Kasumi-1 (cell line): ENCODE measurements around the gene TSGA10IP.
A peak's percentile ranks its signal among the peaks of the same experiment; 100 is the strongest.

ENCODE experiments used
- DNase-seq, 2 experiments: peaks; one replicate each; lab custom pipeline; 2025; lab: John Stamatoyannopoulos, UW

Gene TSGA10IP

DNA sequence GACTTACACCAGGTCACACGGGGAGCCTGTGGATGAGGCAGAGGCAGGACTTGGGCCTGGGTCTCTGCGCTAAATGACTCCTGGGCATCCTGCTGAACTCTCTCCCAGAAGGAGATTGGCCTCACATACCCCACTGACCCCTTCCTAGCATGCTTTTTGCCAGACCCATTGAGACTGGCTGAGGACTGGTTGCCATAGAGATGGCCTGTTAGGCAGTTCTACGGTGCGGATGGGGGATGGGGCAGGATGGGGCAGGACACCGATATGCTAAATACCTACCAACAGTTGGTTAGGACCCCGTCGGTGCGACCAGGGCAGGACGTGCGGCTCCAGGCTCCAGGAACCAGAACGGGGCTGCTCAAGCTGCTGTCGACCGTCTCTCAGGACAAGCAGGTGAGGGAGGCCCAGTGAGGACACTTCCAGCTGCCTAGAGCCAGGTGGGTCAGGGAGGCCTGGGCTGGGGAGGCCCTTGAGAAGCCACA, at the start of gene TSGA10IP:
Gene TSGA10IP (plus strand): TSS at position 51 of the 482 bp plus-strand sequence. CDS start 196 bp downstream, at position 247.
- no peak for DNase-seq

DNA sequence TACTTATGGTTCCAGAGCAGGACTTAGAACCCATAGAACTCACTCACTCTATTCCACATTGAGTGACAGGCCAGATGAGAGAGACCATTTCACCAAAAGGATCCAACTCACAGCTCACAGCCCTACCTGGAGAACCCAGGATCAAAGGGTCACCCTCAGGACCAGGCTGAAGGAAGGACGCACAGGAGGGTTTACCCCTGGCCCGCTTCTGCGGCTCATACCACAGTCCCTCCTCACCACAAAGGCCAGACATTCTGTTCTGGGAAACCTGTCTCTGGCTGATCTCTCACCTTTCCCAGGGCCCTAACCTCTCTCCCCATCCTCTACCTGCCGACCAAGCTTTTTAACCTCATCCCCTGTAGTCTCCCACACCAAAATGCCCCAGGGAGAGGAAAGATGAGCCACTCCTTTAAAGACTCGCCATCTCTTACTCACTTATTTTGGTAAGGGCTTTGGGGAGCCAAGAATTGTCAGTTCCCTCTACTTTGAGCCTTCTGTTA, 49.7 kb upstream of the TSGA10IP start:
- DNase-seq, result no peak

DNA sequence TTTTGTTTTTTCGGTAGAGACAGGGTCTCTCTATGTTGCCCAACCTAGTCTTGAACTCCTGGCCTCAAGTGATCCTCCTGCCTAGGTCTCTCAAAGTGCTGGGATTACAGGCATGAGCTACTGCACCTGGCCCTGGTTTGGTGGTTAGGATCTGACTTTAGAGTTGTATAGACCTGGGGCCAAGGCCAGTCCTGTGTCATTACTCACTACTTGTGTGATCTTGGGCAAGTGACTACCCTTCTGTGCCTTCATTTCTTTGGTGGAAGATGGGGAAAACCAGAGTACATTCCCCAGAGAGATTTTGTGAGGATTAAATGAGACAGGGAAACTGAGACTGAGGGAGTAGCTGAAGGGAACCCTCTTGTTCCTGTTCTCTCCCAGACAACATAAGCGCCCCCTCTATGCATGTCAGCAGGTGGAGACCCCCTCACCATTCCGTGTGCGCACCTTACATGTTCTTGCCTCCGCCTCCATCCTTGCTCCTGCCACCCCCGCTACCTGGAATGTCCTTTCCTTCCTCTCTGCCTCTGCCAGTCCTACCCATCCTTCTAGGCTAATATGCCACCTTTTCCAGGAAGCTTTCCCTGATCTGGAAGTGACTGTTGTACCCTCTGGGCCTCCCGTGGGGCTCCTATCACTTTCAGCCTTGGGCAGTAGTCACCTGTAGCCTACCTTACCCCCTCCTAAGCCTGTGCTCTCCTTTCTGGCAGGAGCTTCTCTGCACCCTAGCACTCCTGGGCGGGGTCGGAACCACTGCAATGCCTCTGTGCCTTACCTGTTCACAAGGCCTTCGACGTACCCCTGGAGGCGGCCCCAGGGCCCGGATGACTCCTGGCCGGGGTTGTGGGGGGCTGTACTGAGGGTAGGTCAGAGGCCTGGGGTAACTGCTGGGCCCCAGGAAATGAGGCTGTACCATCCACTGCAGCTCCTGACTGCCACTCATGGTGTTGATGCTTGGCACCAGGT, 49.0 kb upstream of the TSGA10IP start:
- no peak for DNase-seq

DNA sequence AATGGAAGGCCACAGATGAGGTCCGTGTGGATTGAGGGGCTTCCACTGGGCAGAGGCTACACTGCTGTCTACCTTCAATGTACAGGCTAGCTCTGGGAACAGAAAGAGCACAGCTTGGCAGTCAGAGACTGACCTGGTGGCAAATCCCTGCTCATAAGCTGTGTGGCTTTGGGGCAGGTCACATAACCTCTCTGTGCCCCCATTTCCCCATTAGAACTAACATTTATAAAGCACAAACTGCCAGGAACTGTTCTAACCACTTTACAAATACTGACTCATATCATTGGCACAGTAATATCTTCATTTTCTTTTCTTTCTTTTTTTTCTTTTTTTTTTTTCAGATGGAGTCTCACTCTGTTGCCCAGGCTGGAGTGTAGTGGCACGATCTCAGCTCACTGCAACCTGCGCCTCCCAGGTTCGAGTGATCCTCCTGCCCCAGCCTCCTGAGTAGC, 48.2 kb upstream of the TSGA10IP start:
- DNase-seq, result no peak

DNA sequence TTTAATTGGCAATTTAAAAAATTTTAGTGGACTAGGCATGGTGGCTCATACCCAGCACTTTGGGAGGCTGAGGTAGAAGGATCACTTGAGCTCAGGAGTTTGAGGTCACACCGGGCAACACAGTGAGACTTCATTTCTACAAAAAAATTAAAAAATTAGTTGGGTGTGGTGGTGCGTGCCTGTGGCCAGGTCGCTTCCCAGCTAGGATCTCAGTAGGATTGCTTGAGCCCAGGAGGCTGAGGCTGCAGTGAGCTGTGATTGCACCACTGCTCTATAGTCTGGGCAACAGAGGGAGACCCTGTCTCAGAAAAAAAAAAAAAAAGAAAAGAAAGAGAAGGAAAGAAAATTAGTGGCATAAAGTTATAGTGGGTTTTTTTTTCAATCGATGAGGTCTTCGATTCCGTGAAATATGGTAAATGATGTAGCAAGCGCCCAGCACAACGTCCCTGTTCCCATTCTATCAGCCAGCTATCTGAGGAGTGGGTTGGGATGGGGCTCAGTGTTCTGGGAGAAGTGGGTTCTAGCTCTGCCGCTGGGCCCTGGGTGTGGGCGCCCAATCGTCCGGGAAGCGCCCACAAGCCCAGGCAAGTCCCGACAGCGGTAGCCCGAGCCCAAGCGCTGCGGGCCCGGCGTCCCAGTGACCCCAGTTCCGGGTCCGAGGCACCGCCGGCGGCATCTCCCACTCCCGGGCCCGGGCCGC, 46.5 kb upstream of the TSGA10IP start:
- DNase-seq, result no peak

DNA sequence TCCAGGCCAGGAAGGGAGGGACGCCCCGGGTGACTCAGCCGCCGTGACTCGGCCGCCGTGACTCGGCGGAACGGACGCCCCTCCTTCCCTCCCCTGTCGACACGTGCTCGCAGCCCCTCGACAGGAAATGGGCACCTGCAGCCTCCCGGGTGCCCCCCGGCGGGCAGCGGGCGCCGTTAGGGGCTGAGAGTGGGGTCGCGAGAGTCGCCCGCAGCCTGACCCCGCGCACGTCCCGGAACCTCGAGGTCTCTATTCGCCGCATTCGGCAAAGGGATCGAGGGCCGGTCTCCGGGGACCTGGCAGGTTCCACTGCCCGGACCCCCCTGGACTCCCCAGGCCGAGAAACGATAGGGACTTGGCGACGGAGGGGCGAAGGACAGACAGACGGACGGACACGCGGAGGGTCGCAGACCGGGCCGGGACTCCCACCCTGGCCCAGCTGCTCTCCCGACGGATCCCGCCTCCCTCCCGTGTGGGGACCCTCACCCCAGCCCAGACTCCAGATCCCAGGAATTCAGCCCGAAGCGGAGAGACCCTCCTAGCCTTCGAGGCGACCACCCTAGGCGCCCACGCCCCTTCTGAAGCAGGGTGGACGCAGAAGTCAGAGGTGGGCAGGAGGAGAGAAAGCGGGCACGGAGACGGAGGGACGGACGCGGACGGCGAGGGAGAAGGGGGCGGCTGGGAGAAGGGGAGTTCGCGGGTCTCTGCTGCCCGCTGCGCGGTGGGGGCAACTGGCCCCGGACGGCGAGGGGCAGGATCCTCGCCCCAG, 45.7 kb upstream of the TSGA10IP start:
- DNase-seq, result peak; percentile 8 to 12

DNA sequence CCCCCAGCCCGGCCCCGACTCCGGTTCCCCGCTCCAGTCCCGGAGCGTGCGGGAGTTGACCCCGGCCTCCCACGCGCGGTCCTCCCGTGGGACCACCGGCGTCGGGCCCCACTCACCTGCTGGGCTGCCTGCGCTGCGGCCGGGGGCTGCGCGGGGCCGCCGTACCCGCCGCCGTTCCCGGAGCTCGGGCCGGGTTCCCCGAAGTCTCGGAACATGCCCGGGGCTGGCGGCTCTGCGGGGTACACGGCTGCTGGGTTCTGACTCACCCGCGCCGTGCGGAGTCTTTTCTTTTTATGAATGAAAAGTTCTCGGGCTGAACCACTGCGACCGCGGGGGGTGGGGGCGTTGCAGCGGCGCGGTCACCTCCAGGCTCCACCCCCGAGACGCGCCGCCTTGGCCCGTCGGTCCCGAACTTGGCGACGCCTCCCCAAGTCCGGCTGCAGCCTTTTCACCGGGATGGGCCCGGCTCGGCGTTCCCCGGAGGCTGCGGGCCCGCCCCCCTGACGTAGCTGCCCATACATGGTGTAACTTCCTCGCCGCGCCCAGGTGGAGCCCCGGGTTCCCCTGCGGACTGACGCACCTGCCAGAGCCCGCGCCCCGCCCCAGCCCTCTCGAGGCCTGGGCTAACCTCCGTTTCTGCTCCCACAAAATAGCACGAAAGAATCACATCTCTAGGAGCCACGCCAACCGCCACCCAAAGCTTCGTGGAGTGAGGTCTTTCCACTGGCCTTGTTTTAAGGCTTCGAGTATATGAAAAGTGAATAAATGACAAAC, 45.0 kb upstream of the TSGA10IP start, which contains the start of gene FOSL1:
Gene FOSL1 (minus strand): TSS at position 264 of the 774 bp plus-strand sequence. CDS start 49 bp downstream, at position 215.
- peak; percentile 65 to 72 for DNase-seq

DNA sequence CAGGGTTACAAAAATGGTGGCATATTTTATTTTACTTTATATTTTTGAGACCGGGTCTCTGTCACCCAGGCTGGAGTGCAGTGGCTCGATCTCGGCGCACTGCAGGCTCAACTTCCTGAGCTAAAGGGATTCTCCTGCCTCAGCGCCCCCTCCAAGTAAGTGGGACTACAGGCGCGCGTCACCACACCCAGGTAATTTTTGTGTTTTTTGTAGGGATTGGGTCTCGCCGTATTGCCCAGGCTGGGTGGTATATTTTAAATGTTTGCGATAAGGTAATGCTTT, 44.4 kb upstream of the TSGA10IP start:
- DNase-seq, result no peak

DNA sequence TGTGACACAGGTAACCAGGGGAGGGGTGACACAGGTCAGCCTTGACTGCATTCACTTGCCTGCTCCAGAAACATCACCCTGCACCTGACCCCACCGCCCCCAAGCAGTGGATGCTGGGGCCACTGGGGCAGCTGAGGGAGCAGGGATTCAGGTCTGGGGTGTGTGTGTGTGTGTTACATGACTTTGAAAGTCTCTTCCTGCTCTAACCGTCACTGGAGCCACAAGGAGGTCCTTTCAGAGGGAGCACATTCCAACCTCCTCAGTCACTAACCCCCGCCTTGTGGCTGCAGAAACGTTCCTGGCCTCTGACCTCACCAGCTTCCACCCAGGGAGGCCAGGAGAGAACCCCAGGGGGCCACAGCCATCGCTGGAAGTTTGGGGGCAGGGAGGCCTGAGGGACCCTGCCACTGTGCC, 42.2 kb upstream of the TSGA10IP start:
- peak; percentile 63 to 74 for DNase-seq

DNA sequence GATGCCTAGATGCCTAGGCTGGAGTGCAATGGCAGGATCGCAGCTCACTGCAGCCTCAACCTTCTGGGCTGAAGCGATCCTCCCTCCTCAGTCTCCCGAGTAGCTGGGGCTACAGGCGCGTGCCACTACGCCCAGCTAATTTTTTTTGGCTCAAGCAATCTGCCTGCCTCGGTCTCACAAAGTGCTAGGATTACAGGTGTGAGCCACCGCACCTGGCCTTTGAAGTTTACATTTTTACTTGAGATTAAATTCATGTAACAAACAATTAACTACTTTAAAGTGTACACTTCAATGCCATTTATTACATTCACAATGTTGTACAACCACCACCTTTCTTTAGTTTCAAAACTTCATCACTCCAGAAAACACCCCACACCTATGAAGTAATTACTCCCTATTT, 41.6 kb upstream of the TSGA10IP start:
- DNase-seq, result no peak

DNA sequence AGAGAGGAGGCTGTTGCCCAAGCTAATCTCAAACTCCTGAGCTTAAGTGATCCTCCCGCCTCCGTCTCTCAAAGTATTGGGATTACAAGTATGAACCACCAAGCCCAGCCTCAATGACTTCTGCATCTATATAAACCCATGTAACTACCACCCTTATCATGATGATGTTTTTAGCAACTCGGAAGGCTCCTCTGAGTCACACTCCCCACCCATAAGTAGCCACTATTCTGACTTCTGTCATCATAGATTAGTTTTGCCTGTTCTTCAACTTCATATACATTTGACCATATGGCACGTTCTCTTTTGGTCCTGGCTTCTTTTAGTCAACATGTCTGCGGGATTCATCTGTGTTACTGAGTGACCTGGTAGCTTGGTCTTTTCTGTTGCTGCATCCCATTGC, 38.7 kb upstream of the TSGA10IP start:
- DNase-seq, result no peak

DNA sequence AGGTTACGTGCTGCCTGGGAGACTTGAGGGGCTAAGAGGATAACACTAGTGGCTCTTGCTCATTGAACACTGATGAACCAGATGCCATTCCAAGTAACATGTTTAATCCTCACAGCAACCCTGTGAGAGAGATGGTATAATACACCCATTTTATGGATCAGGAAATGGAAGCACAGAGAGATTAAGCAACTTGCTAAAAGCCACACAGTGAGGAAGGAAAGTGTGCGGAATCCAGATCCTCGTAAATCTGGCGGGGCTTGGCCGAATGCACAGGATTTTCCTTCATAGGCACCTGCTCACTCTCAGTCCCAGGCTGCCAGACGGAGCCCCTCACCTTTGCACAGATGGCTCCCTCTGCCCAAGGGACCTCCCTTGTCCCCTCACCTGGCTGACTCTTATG, 37.4 kb upstream of the TSGA10IP start:
- no peak for DNase-seq

DNA sequence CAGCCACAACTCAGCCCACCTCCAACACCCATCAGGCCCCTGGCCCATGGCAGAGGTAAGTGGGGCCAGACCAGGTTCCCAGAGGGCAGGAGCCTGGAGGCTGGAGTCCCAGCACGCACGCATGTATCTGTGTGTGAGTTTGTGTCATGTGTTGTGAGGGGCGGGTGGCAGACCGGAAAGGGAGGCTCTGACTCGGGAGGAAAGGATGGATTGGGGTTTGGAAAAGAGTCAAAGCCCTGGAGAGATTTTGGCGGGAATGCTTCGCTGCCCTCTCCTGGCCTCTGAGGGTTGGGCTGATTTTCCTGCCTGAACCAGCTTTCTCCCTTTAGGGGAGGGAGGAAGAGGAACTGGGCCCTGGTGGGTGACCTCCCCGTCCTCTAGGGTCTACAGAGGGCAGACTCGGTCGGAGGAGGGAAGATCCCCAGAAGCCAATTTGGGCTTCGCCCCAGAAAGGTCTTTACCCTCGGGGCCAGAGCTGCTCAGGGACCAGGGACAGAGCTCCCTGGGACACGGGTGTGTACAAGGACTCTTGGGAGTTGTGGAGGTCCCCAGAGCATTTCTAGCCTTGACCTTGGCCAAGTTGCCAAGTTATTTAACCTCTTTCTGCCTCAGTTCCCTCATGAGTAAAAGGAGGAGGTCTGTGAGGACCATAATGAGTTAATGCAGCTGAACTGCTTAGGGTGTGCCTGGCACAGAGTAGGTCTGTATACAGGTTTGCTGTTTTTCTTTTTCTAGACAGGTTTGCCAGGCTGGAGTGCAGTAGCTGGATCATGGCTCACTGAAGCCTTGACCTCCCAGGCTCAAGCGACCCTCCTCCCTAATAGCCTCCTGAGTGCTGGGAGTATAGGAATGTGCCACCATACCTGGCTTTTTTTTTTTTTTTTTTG, 33.4 kb upstream of the TSGA10IP start:
- DNase-seq, result peak; percentile 23 to 44

DNA sequence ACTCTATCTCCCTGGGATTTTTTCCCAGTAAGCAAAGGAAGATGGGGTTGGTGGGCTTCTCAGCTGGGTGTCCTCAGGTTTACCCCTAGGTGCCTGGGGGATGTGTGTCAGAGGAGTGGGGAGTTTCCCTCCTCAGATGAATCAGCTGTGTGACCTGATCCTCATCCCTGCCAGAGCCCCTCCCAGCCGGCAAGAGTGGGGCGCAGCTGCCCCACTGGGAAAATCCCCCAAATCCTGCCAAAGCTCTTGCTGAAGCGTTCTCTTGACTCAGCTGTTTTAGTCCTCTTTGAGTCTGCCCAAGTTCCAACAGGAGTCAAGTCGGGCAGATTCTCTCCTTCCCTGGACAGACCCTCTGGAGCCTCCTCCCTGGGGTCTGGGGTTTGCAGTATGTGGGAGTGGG, 32.4 kb upstream of the TSGA10IP start:
- no peak for DNase-seq

DNA sequence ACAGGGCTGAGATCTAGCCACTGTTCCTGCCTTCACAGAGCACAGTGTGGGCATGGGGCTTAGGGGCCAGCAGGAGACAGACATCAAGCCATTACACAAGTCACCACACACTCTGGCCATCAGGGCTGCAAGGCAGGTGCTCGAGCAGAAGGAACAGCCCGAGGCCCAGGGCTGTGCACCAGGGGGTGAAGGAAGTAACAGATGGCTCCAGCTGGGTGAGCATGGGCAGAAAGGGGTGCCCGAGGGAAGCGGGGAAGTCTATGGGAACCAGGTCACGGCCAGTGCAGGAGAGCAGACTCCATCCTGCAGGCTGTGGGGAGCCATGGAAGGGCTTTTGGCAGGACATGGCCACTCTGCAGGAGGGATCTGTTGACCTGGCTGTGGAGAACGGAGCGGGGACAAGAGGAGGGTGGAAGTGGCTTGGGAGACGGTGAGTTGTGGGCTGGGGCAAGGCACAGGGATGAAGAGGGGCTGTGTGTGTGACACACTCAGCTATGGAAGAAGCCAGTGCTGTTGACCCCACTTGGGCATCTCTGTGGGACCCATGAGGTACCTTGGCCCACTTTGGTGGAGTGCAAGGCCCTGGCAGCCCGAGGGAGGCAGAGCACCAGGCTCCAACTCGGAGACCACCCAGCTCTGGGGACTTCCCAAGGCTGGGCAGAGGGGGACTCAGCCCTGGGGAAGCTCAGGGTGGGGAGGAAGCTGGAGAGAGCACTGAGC, 30.0 kb upstream of the TSGA10IP start:
- DNase-seq, result no peak

DNA sequence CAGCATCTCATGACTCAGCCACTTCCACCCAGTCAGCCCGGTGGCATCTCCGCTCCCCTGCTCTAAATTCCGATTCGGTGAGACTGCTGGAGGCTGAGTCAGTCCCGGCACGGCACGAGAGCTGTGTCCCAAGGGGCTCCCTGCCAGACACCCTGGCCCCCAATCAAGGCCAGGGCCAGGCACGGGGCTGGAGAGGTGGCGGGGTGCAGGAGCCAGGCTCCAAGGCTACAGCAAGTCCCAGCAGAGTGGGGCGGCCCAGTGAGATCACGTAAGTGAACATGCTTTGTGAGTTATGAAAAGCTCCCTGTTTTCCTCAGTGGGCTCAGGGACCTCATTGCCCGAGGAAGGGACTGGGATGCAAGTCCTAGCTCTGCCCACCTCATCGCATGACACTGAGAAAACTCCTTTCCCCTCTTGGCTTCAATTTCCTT, 29.4 kb upstream of the TSGA10IP start:
- DNase-seq, result peak; percentile 57 to 62

DNA sequence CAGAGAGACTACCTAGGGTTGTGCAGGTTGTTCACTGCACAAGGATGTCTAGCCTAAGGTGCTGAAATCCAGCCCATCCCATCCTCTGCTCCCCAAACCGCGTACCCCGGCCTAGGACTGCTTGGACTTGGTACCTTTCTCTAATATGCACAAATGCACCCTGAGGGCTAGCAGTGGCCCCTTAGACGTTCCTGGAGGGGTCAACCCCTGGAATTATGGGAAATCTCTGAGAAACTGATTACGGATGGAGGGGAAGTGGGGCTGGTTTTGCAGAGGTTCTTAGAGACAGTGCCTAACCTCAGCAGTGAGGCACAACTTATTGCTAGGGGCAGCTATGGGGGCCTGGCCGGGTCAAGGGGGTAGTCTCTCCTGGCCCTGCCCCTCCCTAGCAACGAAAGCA, 28.9 kb upstream of the TSGA10IP start:
- no peak for DNase-seq

DNA sequence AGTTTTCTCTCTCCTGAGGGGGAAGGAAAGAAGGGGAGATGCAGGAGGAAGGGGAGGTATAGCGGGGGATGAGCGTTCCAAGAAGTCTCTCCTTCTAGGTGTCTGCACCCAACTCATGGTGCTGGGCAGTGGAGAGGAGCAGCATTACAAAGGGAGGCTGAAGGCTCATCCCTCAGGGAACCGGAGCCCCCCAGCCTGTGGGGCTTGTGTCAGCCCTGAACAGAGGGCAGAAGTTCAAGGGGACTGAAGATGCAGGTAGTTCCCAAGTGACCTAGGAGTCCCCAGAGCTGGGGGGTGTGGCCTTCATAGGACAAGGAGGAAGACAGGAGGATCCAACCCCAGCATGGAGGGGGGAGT, 28.2 kb upstream of the TSGA10IP start:
- no peak for DNase-seq

DNA sequence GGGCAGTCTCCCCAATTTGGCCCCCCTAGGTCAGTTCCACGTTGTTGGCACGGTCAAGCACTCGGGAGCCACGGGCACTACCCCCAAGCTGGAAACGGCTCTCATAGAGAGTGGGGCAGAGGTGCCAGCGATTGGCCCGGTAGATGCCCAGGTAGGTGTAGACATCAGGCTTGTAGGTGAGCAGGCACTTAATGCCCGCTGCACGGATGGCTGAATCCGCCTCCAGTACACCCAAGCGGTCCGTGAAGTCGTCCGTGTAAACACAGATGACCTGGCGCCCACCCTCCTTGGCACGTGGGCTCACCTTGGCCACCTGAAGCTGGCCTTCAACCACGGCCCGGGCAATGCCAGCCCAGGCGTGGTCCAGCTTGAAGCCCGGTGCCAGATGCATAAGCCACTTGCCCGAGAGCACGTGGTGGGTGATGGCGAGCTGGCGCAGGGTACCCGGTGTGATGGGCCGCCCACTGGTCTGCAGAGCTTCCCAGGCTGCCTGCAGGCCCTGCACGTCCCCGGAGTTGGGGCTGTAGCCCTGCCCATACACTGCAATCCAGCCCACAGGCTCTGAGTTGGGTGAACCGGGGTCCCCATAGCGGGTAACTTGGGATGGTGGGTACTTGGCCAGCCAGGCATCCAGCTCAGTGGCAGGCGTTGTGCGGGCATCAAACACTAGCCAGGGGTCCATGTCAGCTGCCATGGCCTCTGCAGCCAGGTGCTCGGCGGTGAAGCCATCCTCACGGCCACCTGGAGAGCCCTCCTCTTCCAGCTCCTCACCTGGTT, 27.7 kb upstream of the TSGA10IP start:
- no peak for DNase-seq
